GM08714 (cell line): ENCODE data around the gene SPEM2.
A peak's percentile ranks its signal among the peaks of the same experiment; 100 is the strongest.

Experiments used
- H3K4me3 ChIP-seq: fragments of 200-500 bp; sonication (Bioruptor generic); 2 replicates; pipeline ENCODE4 v1.5.1; 2014; ENCODE audit warnings: mild to moderate bottlenecking, low read length, inconsistent platforms
- ZNF274 ChIP-seq: IDR thresholded peaks from 2 replicates; pipeline ENCODE4 v1.6.1; 2012; ENCODE audit warnings: mild to moderate bottlenecking, low read depth, low read length

Gene SPEM2

DNA sequence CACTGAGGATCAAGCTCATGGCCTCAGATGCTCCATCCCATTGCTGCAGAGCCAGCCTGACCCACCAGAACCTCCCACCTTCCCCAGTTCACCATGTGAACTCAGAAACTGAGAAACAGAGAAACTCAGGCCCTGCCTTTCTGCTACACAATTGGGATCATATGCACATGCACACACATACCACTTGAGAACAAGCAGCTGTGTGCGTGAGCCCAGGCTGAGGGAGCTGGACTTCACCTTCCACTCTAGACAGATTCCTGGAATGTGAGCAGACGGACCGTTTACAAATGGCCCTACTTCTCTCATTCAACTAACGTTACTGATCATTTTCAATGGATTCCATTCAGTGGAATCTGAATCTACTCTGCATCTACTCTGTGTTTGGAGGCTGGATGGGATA lies 1.7 kb upstream of the SPEM2 start:
- no peak for TF ChIP-seq ZNF274
- H3K4me3 ChIP-seq = no peak overlapping the region

DNA sequence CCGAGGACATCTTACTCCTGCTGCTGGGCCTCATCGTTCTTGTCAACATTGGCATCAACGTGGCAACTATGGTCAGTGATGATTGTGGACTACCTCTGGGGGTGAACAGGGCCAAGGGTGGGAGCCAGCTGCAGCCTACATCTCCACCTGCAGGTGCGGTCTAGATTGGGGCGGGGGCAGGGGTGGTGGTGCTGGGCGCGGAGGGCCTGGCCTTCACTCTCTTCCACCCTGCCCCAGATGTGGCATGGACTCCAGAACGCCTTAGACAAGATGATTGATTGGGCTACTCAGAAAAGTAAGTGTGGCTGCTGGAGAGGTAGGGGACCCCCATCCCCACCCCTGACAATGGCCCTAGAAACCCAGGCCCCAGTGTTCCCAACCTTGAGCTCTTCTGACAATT lies 340 bp downstream of the SPEM2 start:
- TF ChIP-seq ZNF274 = no peak
- H3K4me3 ChIP-seq = no peak overlapping the region

DNA sequence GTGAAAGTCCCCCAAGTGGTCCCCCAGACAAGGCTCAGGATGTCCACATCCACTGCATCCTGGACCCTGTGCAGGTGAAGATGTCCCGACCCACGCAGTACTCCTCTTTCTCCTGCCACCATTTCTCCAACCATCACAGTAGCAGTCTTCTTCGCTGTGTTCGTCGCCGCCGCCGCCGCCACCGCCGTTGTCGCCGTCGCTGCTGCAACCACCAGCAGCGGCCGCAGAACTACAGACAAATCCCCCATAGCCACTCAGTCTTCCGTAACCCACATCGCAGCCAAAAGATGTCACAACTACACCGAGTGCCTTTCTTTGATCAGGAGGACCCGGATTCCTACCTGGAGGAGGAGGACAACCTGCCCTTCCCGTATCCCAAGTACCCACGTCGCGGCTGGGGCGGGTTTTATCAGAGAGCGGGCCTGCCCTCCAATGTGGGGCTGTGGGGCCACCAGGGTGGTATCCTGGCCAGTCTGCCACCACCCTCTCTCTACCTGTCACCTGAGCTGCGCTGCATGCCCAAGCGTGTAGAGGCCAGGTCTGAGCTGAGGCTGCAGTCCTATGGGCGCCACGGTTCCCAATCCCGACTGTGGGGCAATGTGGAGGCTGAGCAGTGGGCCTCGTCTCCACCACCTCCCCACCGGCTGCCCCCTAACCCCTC lies 917 bp downstream of the SPEM2 start:
- no peak for TF ChIP-seq ZNF274
- no peak overlapping the region for H3K4me3 ChIP-seq

DNA sequence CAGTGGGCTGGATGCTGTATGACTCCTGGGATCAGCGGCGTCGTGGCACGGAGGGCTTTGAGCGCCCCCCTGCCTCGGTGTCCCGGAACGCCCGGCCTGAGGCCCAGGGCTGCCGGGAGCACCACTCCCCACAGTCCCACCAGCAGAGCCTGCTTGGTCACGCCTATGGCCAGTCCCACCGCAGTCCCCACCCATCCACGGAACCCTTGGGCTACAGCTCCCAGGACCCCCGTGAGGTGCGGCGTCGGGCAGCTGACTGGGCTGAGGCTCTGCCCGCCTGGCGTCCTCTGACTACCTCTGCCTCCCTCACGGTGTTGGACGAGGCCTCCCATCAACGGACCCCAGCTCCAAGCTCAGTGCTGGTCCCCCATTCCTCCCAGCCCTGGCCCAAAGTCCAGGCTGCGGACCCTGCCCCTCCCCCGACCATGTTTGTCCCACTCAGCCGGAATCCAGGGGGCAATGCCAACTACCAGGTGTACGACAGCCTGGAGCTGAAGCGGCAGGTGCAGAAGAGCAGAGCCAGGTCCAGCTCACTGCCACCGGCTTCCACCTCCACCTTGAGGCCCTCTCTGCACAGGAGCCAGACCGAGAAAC lies 1.6 kb downstream of the SPEM2 start:
- no peak overlapping the region for H3K4me3 ChIP-seq
- no peak for TF ChIP-seq ZNF274

DNA sequence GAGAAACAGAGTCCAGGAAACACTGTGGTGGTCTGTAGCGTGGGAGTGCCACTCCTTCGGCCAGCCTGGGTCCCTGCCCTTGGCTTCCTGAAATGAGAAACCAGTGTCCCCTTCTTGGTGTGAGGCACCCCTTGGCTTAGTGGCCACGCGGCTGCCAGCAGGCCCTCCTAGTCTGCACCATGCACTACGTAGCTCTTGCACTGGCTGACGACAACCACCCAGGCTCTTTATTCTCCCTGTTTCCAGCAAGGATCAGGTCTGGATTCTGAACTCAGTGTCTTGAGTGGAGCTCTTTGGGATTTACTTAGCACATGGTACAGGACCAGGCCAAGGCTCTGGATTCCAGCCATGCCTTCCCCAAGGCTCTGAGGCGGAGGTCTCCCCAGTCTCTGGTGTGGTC lies 2.1 kb downstream of the SPEM2 start:
- TF ChIP-seq ZNF274 = no peak
- H3K4me3 ChIP-seq = no peak overlapping the region

DNA sequence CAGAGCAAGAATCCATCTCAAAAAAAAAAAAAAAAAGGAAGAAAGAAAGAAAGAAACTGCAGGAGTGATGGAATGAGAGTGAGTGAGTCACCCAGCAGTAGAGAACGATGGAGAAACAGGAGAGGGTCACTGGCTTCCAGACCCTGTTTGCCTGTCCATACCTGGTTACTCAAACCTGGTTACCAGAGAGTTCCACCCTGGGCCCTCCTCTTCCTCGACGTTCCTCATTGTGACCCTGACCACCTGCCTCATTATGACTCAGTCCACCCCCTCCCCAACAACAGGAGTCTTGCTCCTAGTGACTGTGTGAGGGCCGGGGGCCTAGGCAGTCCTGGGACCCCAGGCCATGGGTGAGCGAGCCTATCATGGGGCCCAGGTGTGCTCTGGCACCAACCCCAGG lies 3.1 kb downstream of the SPEM2 start, which contains the start of gene SPEM3:
TSS of gene SPEM3 (plus strand) at position 301 of the 400 bp plus-strand sequence. CDS start at position 347, 46 bp downstream.
- no peak within 1 kb of the TSS for H3K4me3 ChIP-seq
- TF ChIP-seq ZNF274 = no peak

DNA sequence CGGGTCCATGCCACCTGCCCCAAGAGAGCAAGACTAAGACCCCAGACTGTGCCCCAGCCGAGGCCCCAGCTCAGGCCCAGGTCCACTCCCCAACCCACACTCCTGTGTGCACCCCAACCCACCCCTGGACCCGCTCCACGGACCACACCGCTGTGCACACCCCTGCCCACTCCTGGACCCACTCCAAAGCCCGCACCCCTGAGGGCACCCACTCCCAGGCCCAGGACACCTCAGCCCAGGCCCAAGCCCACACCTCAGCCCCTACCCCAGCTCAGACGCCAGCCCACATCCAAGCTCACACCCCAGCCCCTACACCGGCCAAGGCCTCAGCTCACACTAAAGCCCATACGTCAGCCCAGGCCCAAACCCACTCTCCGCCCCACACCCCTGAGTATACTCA lies 4.3 kb downstream of the SPEM2 start:
- TF ChIP-seq ZNF274 = no peak
- no peak overlapping the region for H3K4me3 ChIP-seq

DNA sequence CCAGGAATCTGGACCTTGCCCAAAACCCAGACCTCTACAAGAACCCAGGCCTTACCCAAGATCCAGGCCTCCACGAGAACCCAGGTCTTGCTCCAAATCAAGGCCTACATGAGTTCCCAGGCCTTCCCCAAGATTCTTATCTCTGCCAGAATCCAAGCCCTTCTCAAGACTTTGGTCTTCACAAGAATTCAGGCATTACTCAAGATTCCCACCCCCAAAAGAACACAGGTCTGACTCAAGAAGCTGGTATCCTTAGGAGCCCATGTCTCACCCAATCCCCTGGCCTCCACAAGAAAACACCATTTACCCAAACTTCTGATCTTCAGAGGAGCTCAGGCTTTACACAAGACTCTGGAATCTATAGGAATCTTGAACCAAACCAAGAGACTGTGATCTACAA lies 5.8 kb downstream of the SPEM2 start:
- TF ChIP-seq ZNF274 = no peak
- H3K4me3 ChIP-seq = no peak overlapping the region

DNA sequence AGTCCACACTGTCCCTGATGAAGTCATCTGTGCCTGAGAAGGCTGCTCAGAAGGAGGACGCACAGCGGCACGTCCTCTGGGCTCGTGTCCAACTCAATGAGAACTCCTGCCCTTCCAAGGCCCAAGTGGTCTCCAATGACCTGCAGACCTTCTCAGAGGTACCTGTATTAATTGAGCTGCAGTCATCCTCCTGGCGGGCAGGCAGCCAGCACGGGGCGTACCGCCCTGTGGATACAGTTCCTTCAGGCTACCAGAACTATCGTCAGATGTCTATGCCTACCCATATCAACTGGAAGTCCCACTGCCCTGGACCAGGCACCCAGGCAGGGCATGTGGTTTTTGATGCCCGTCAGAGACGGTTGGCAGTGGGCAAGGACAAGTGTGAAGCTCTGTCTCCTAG lies 6.9 kb downstream of the SPEM2 start:
- no peak for TF ChIP-seq ZNF274
- no peak overlapping the region for H3K4me3 ChIP-seq

DNA sequence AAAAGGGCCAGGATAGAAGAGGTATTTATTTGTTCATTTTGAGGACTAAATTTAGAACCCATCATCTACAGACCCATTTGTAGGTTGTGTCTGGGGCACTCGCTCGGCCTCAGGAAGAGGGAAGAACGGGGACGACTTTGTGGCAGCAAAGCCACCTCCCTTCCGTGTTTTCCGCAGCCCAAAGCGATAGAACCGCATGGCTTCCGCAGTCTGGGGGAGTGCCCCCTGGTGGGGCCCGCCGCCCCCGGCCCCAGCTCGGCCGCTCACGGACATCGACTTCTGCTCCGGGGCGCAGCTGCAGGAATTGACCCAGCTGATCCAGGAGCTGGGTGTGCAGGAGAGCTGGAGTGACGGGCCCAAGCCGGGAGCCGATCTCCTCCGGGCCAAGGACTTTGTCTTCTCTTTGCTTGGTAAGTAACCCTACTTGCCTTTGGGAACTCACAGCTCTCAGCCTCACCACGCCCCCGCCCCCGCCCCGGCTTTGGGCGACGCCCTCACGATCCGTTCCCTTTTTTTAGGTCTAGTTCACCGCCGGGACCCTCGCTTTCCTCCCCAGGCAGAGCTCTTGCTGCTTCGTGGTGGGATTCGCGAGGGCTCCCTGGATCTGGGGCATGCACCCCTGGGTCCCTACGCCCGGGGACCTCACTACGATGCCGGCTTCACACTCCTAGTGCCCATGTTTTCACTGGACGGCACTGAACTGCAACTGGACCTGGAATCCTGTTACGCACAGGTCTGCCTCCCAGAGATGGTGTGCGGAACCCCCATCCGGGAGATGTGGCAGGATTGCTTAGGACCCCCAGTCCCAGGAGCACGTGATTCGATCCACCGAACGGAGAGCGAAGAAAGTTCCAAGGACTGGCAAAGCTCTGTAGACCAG lies 10.5 kb downstream of the SPEM2 start:
- no peak for TF ChIP-seq ZNF274
- peak overlapping the region; percentile 61 for H3K4me3 ChIP-seq

DNA sequence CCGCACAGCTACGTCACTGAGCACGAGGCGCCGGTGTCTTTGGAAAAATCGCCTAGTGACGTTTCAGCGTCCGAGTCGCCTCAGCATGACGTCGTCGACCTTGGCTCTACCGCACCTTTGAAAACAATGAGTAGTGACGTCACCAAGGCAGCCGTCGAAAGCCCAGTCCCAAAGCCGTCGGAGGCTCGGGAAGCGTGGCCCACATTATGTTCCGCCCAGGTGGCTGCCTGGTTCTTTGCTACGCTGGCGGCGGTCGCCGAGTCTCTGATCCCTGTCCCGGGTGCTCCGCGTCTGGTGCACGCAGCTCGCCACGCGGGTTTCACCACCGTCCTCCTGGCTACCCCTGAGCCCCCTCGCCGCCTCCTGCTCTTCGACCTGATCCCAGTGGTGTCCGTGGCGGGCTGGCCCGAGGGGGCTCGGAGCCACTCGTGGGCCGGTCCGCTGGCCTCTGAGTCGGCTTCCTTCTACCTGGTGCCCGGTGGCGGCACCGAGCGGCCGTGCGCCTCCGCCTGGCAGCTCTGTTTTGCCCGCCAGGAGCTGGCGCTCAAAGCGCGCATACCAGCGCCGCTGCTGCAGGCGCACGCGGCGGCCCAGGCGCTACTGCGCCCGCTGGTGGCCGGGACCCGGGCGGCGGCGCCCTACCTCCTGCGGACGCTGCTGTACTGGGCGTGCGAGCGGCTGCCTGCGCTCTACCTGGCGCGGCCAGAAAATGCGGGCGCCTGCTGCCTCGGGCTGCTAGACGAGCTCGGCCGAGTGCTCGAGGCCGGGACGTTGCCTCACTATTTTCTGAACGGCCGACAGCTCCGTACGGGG lies 11.3 kb downstream of the SPEM2 start:
- H3K4me3 ChIP-seq = peak overlapping the region; percentile 61; the same call in 1 of the 2 replicates

DNA sequence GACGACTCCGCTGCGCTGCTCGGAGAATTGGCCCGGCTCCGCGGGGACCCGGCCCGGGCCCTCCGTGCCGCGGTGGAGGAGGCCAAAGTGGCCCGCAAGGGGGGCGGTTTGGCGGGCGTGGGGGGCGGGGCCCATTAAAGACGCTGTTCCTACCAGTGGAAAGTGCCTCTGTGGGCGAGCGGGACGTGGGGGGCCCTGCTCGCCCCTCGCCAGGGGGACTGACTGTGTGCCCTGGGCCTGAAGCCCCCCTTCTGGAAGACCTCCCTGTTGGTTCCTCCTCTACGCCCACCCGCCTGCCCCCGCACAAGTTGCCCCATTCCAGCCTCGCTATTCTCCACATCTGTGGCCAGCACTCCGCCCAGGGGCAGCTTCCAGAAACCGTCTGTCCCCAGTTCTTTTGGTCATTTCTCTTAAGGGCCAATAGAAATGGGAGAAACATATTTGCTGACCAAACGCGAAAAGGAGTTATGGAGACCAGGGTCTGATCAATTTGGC lies 12.0 kb downstream of the SPEM2 start:
- no peak overlapping the region; the same call in 1 of the 2 replicates for H3K4me3 ChIP-seq
- TF ChIP-seq ZNF274 = no peak

More for the DNA sequence above, 11.3 kb downstream of the SPEM2 start:
- no peak for TF ChIP-seq ZNF274

DNA sequence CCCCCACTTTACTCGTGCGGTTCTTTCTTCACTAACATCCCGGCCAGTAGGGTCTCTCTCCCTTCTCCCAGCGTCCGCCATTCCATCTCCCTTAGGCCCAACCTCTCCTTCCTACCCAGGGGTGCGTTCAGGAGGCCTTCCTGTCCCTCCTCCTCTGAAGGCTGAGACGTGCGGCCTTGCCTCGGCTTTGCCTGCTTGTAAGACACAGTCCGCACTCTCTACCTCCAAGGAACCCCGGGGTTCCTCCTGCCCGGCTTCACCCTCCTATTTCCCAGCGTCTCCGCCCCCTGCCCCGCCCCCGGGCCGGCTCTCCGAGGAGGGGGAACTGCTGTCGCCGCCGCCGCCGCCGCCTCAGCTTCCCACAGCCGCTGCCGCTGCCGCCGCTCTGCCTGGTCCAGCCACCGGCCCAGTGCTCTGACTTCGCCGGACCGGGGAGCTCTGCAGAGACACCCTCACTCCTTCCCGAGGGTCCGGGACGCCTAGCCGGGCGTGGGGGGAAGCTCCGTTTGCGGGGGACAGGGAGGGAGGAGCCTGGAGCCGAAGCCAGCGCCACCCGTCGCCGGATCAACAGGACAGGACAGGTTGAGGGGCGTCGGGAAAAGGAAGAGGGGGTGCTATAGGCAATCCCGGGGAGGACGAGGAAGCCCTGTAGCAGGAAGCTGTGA lies 12.7 kb downstream of the SPEM2 start:
- TF ChIP-seq ZNF274 = no peak
- H3K4me3 ChIP-seq = peak overlapping the region; percentile 3; the same call in 1 of the 2 replicates
